WTC11 (cell line): Measurements from ENCODE around the gene HIP1. TPM values are rescaled to one million over a fixed set of nuclear protein-coding genes. Genes with fewer than 3 reads are reported as not detected.

Source experiments
- ATAC-seq: fragments of 200-7000 bp; cut with Tn5 transposase; 2 replicates; pipeline ENCODE4 v1.10.0; 2021; ENCODE audit warnings: mild to moderate bottlenecking, moderate library complexity
- CTCF ChIA-PET: fragments of 300-600 bp; sonication (Branson Sonifier 250); formaldehyde crosslinking; loops from one replicate; lab custom pipeline; 2021; ENCODE audit warnings: antibody characterized with exemption; lab: Charles Lee
- POLR2A ChIA-PET: fragments of 350-600 bp; sonication (Branson Sonifier 250); formaldehyde crosslinking; loops from one replicate; lab custom pipeline; 2021; ENCODE audit warnings: antibody characterized with exemption; lab: Charles Lee
- DNase-seq: peaks from one replicate; pipeline ENCODE4 v3.0.0; 2021; ENCODE audit warnings: low spot score
- H3K27ac Mint-ChIP-seq: 2 replicates; pipeline ENCODE4 v1.8.0; 2021; ENCODE audit warnings: mixed read lengths
- H3K27me3 Mint-ChIP-seq: 2 replicates; pipeline ENCODE4 v1.8.0; 2021; ENCODE audit warnings: low read depth, mild to moderate bottlenecking, moderate library complexity, mixed read lengths
- H3K36me3 Mint-ChIP-seq: 2 replicates; pipeline ENCODE4 v1.8.0; 2021; ENCODE audit warnings: mixed read lengths
- H3K4me1 Mint-ChIP-seq: 2 replicates; pipeline ENCODE4 v1.8.0; 2022; ENCODE audit warnings: mixed read lengths
- H3K4me3 Mint-ChIP-seq: 2 replicates; pipeline ENCODE4 v1.8.0; 2021; ENCODE audit warnings: mild to moderate bottlenecking, moderate library complexity, mixed read lengths
- H3K9me3 Mint-ChIP-seq: 2 replicates; pipeline ENCODE4 v1.8.0; 2021; ENCODE audit warnings: mixed read lengths
- CDX4 ChIP-seq: fragments of 250-450 bp; sonication (Bioruptor Pico); IDR thresholded peaks from 2 replicates; pipeline ENCODE4 v1.9.0; 2021; ENCODE audit warnings: moderate library complexity, mild to moderate bottlenecking, inconsistent platforms, borderline replicate concordance
- CREM ChIP-seq: sonication (generic); formaldehyde crosslinking; IDR thresholded peaks from 2 replicates; pipeline ENCODE4 v1.8.1; 2022; ENCODE audit warnings: mild to moderate bottlenecking, missing genetic modification reagents, moderate library complexity
- CTCF ChIP-seq: fragments of 200-600 bp; IDR thresholded peaks from 2 replicates; pipeline ENCODE4 v1.8.0; 2022; ENCODE audit warnings: antibody characterized with exemption
- GABPB1 ChIP-seq: sonication (generic); formaldehyde crosslinking; IDR thresholded peaks from 2 replicates; pipeline ENCODE4 v1.8.1; 2023; ENCODE audit warnings: mild to moderate bottlenecking, missing genetic modification reagents
- HMGA2 ChIP-seq: fragments of 250-450 bp; sonication (Bioruptor Pico); IDR thresholded peaks from 2 replicates; pipeline ENCODE4 v1.4.0; 2021; ENCODE audit warnings: mild to moderate bottlenecking, moderate library complexity
- KAT7 ChIP-seq: sonication (generic); formaldehyde crosslinking; IDR thresholded peaks from 2 replicates; pipeline ENCODE4 v1.8.1; 2023; ENCODE audit warnings: missing genetic modification reagents, mild to moderate bottlenecking, borderline replicate concordance
- MLX ChIP-seq: sonication (generic); formaldehyde crosslinking; IDR thresholded peaks from 2 replicates; pipeline ENCODE4 v1.8.1; 2023; ENCODE audit warnings: mild to moderate bottlenecking, missing genetic modification reagents, moderate library complexity
- MXD4 ChIP-seq: fragments of 250-450 bp; sonication (Bioruptor Pico); IDR thresholded peaks from 2 replicates; pipeline ENCODE4 v1.8.0; 2021; ENCODE audit warnings: mild to moderate bottlenecking, moderate library complexity, borderline replicate concordance
- NR1H2 ChIP-seq: sonication (generic); formaldehyde crosslinking; IDR thresholded peaks from 2 replicates; pipeline ENCODE4 v1.9.0; 2021; ENCODE audit warnings: mild to moderate bottlenecking, moderate library complexity, missing genetic modification reagents
- NR2C2 ChIP-seq: sonication (generic); formaldehyde crosslinking; IDR thresholded peaks from 2 replicates; pipeline ENCODE4 v1.8.0; 2022; ENCODE audit warnings: mild to moderate bottlenecking, missing genetic modification reagents
- OVOL2 ChIP-seq: fragments of 250-450 bp; sonication (Bioruptor Pico); IDR thresholded peaks from 2 replicates; pipeline ENCODE4 v1.9.0; 2021; ENCODE audit warnings: mild to moderate bottlenecking, borderline replicate concordance
- RORB ChIP-seq: fragments of 250-450 bp; sonication (Bioruptor Pico); IDR thresholded peaks from 2 replicates; pipeline ENCODE4 v1.9.0; 2021; ENCODE audit warnings: mild to moderate bottlenecking
- TP53 ChIP-seq: sonication (generic); formaldehyde crosslinking; IDR thresholded peaks from 2 replicates; pipeline ENCODE4 v1.8.1; 2023; ENCODE audit warnings: mild to moderate bottlenecking, missing genetic modification reagents
- ZNF121 ChIP-seq: sonication (generic); formaldehyde crosslinking; IDR thresholded peaks from 2 replicates; pipeline ENCODE4 v1.8.0; 2023; ENCODE audit warnings: missing genetic modification reagents
- ZNF219 ChIP-seq: sonication (generic); formaldehyde crosslinking; IDR thresholded peaks from 2 replicates; pipeline ENCODE4 v1.8.0; 2023; ENCODE audit warnings: missing genetic modification reagents, mild to moderate bottlenecking, borderline replicate concordance
- ZNF396 ChIP-seq: fragments of 250-450 bp; sonication (Bioruptor Pico); IDR thresholded peaks from 2 replicates; pipeline ENCODE4 v1.8.0; 2021; ENCODE audit warnings: mild to moderate bottlenecking, moderate library complexity, borderline replicate concordance
- total RNA-seq: library from RNA; stranded (reverse); gene quantifications from 3 replicates; pipeline ENCODE4 v1.2.3, GENCODE V29; 2021
- TF ChIP-seq, protein P1 (sequence below): sonication (generic); formaldehyde crosslinking; IDR thresholded peaks from 2 replicates; pipeline ENCODE4 v1.8.0; 2023; ENCODE audit warnings: missing genetic modification reagents, mild to moderate bottlenecking, borderline replicate concordance
- TF ChIP-seq, protein P2 (sequence below): fragments of 250-450 bp; sonication (Bioruptor Pico); IDR thresholded peaks from 2 replicates; pipeline ENCODE4 v1.8.0; 2021; ENCODE audit warnings: mild to moderate bottlenecking
- TF ChIP-seq, protein P3 (sequence below): sonication (generic); formaldehyde crosslinking; IDR thresholded peaks from 2 replicates; pipeline ENCODE4 v1.8.1; 2022; ENCODE audit warnings: mild to moderate bottlenecking, missing genetic modification reagents, moderate library complexity, borderline replicate concordance
- TF ChIP-seq, protein P4 (sequence below): fragments of 250-450 bp; sonication (Bioruptor Pico); IDR thresholded peaks from 2 replicates; pipeline ENCODE4 v1.9.0; 2021; ENCODE audit warnings: mild to moderate bottlenecking
- TF ChIP-seq, protein P5 (sequence below): sonication (generic); formaldehyde crosslinking; IDR thresholded peaks from 2 replicates; pipeline ENCODE4 v1.8.1; 2023; ENCODE audit warnings: mild to moderate bottlenecking, moderate library complexity, missing genetic modification reagents

HIP1 gene
- total RNA-seq, 1 experiment from 2014 or later = 75.8 TPM

DNA sequence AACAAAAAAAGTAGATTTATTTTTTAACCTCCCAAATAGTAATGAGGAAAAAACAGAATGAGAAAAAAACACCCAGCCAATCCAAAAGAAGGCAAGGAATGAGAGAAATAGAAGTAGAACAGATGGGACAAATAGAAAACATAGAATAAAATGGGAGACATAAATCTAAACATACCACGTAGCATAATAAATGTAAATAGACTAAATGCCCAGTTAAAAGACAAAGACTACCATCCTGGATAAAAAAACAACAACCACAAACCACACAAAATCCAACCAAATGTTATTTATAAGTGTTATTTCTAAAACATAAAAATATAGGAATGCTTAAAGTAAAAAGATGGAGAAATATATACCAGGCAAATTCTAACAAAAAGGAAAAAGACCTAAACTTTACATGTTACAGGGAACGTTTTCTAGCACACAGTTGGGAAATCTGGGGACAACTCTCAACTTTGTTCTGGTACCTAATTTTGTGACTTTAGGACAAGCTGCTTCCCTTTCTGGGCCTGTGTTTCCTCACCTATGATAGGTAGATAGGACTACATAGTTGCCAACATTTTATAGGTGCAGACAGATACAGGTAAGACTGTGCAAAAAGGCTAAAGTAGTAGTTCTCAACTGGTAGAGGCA is 148.3 kb downstream of the HIP1 start:
- Mint-ChIP-seq H3K4me1 (peaks cover 3% of the 10 kb centered on the region; the same call in 1 of the 2 replicates), H3K4me3 (no peak overlapping the region), H3K27me3 (no peaks in the 10 kb centered on the region), H3K9me3 (no peaks in the 10 kb centered on the region), H3K36me3 (peaks cover 72% of the 10 kb centered on the region), H3K27ac (no peak overlapping the region; the same call in 1 of the 2 replicates)
- POLR2A ChIA-PET = no interaction called here
- CTCF ChIA-PET = no interaction called here
- ATAC-seq (no peak), DNase-seq (no peak)
- TF ChIP-seq NR1H2 (CRISPR knock-in tag) (no peak), ZNF121 (CRISPR knock-in tag) (no peak), OVOL2 (CRISPR knock-in tag) (no peak), KAT7 (CRISPR knock-in tag) (no peak)
- TF ChIP-seq, protein P1, sequence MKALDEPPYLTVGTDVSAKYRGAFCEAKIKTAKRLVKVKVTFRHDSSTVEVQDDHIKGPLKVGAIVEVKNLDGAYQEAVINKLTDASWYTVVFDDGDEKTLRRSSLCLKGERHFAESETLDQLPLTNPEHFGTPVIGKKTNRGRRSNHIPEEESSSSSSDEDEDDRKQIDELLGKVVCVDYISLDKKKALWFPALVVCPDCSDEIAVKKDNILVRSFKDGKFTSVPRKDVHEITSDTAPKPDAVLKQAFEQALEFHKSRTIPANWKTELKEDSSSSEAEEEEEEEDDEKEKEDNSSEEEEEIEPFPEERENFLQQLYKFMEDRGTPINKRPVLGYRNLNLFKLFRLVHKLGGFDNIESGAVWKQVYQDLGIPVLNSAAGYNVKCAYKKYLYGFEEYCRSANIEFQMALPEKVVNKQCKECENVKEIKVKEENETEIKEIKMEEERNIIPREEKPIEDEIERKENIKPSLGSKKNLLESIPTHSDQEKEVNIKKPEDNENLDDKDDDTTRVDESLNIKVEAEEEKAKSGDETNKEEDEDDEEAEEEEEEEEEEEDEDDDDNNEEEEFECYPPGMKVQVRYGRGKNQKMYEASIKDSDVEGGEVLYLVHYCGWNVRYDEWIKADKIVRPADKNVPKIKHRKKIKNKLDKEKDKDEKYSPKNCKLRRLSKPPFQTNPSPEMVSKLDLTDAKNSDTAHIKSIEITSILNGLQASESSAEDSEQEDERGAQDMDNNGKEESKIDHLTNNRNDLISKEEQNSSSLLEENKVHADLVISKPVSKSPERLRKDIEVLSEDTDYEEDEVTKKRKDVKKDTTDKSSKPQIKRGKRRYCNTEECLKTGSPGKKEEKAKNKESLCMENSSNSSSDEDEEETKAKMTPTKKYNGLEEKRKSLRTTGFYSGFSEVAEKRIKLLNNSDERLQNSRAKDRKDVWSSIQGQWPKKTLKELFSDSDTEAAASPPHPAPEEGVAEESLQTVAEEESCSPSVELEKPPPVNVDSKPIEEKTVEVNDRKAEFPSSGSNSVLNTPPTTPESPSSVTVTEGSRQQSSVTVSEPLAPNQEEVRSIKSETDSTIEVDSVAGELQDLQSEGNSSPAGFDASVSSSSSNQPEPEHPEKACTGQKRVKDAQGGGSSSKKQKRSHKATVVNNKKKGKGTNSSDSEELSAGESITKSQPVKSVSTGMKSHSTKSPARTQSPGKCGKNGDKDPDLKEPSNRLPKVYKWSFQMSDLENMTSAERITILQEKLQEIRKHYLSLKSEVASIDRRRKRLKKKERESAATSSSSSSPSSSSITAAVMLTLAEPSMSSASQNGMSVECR (CRISPR knock-in tag) = no peak
- TF ChIP-seq, protein P2, sequence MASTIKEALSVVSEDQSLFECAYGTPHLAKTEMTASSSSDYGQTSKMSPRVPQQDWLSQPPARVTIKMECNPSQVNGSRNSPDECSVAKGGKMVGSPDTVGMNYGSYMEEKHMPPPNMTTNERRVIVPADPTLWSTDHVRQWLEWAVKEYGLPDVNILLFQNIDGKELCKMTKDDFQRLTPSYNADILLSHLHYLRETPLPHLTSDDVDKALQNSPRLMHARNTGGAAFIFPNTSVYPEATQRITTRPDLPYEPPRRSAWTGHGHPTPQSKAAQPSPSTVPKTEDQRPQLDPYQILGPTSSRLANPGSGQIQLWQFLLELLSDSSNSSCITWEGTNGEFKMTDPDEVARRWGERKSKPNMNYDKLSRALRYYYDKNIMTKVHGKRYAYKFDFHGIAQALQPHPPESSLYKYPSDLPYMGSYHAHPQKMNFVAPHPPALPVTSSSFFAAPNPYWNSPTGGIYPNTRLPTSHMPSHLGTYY (CRISPR knock-in tag) = no peak

- H3K4me3 Mint-ChIP-seq = no peak overlapping the region
- no peak overlapping the region for H3K27ac Mint-ChIP-seq
- ChIA-PET CTCF (no interaction called here), POLR2A (no interaction called here)
- DNase-seq = no peak
- no peaks in the 10 kb centered on the region for H3K4me1 Mint-ChIP-seq
- H3K36me3 Mint-ChIP-seq = peaks cover 83% of the 10 kb centered on the region
- TF ChIP-seq TP53 (CRISPR knock-in tag) (no peak), ZNF219 (CRISPR knock-in tag) (no peak), CREM (CRISPR knock-in tag) (no peak), CTCF (no peak), ZNF396 (CRISPR knock-in tag) (no peak), MLX (CRISPR knock-in tag) (no peak), CDX4 (CRISPR knock-in tag) (no peak), RORB (CRISPR knock-in tag) (no peak), GABPB1 (CRISPR knock-in tag) (no peak), NR2C2 (no peak), MXD4 (no peak), HMGA2 (CRISPR knock-in tag) (no peak)
- TF ChIP-seq, protein P3, sequence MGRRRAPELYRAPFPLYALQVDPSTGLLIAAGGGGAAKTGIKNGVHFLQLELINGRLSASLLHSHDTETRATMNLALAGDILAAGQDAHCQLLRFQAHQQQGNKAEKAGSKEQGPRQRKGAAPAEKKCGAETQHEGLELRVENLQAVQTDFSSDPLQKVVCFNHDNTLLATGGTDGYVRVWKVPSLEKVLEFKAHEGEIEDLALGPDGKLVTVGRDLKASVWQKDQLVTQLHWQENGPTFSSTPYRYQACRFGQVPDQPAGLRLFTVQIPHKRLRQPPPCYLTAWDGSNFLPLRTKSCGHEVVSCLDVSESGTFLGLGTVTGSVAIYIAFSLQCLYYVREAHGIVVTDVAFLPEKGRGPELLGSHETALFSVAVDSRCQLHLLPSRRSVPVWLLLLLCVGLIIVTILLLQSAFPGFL (CRISPR knock-in tag) = no peak
- TF ChIP-seq, protein P4, sequence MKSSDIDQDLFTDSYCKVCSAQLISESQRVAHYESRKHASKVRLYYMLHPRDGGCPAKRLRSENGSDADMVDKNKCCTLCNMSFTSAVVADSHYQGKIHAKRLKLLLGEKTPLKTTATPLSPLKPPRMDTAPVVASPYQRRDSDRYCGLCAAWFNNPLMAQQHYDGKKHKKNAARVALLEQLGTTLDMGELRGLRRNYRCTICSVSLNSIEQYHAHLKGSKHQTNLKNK = no peak
- TF ChIP-seq, protein P5, sequence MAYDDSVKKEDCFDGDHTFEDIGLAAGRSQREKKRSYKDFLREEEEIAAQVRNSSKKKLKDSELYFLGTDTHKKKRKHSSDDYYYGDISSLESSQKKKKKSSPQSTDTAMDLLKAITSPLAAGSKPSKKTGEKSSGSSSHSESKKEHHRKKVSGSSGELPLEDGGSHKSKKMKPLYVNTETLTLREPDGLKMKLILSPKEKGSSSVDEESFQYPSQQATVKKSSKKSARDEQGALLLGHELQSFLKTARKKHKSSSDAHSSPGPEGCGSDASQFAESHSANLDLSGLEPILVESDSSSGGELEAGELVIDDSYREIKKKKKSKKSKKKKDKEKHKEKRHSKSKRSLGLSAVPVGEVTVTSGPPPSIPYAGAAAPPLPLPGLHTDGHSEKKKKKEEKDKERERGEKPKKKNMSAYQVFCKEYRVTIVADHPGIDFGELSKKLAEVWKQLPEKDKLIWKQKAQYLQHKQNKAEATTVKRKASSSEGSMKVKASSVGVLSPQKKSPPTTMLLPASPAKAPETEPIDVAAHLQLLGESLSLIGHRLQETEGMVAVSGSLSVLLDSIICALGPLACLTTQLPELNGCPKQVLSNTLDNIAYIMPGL (CRISPR knock-in tag) = no peak
- TF ChIP-seq, all 79 proteins: peak for 0
- H3K27me3 Mint-ChIP-seq = no peaks in the 10 kb centered on the region
- no peak for ATAC-seq
- no peaks in the 10 kb centered on the region for H3K9me3 Mint-ChIP-seq
Measured at GRCh38 chr7:75584354-75584753, 154.4 kb downstream of the HIP1 start.
